GM12872 (cell line): ENCODE measurements around the gene OR6P1.

Experiments
- CTCF ChIP-seq: IDR thresholded peaks from 3 replicates; pipeline ENCODE4 v1.5.1; 2011; ENCODE audit warnings: low read depth, mild to moderate bottlenecking, low read length, moderate library complexity; ENCODE audit not compliant: insufficient read depth

The OR6P1 gene

GRCh38 chr1:158520955-158521665, 49.3 kb downstream of the OR6P1 start:
- TF ChIP-seq CTCF, result no peak

DNA sequence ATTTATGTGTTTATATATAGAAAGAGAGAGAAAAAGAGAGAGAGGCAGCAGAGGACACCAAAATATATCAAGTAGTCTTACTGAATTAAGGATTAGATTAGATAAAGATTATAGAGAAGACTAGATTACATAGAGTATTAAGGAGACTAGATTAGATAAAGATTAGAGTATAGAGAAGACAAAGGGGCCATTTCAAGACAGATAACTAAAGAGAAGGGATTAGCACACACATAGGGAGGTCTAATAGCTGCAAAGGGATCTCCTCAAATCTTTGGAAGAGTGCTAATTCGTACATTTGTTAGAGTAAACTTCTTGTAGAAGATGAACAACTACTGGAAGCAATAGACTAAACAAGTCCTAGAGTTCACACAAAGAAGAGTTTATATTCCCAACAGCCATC, 50.4 kb downstream of the OR6P1 start:
- no peak for TF ChIP-seq CTCF

GRCh38 chr1:158516966-158517365, 53.4 kb downstream of the OR6P1 start:
- no peak for TF ChIP-seq CTCF
